ENCODE data around the gene PCDH9.

Gene PCDH9

GRCh38 chr13:67229481-67230403, at the start of gene PCDH9:
Gene PCDH9 (minus strand): TSS chr13:67230336. CDS start chr13:67228440, 1,896 bp downstream.
- no peak for DNase-seq

GRCh38 chr13:67278235-67278634, 48.1 kb upstream of the PCDH9 start:
- DNase-seq, result no peak

- DNase-seq, result no peak
Measured at GRCh38 chr13:67277581-67277980, 47.4 kb upstream of the PCDH9 start.

GRCh38 chr13:67275351-67275960, 45.3 kb upstream of the PCDH9 start:
- DNase-seq, result no peak

GRCh38 chr13:67273001-67273400, 42.9 kb upstream of the PCDH9 start:
- no peak for DNase-seq

- no peak for DNase-seq
Measured at GRCh38 chr13:67267136-67267535, 37.0 kb upstream of the PCDH9 start.

GRCh38 chr13:67259208-67259607, 29.1 kb upstream of the PCDH9 start:
- DNase-seq, result no peak

- DNase-seq, result no peak
Measured at GRCh38 chr13:67258482-67258881, 28.3 kb upstream of the PCDH9 start.

- DNase-seq, result no peak
Measured at GRCh38 chr13:67238861-67239260, 8.7 kb upstream of the PCDH9 start.

- no peak for DNase-seq
Measured at GRCh38 chr13:67238277-67238859, 8.2 kb upstream of the PCDH9 start.

GRCh38 chr13:67235265-67235664, 5.1 kb upstream of the PCDH9 start:
- no peak for DNase-seq

- no peak for DNase-seq
Measured at GRCh38 chr13:67232384-67232783, 2.2 kb upstream of the PCDH9 start.

GRCh38 chr13:67231289-67232000, 1.3 kb upstream of the PCDH9 start:
- DNase-seq, result no peak

GRCh38 chr13:67230404-67231288, 510 bp upstream of the PCDH9 start:
- peak; percentile 85 for DNase-seq

- no peak for DNase-seq
Measured at GRCh38 chr13:67228916-67229315, 1.2 kb downstream of the PCDH9 start.

- no peak for DNase-seq
Measured at GRCh38 chr13:67228031-67228430, 2.1 kb downstream of the PCDH9 start.

- no peak for DNase-seq
Measured at GRCh38 chr13:67227131-67227983, 2.8 kb downstream of the PCDH9 start.

GRCh38 chr13:67226696-67227095, 3.4 kb downstream of the PCDH9 start:
- DNase-seq, result no peak

GRCh38 chr13:67225252-67226159, 4.6 kb downstream of the PCDH9 start:
- DNase-seq, result no peak
